C4-2B (cell line): ENCODE data around the gene TOP2B.

Experiments
- CTCF ChIP-seq: fragments of 450-650 bp; conservative IDR thresholded peaks from 2 replicates; pipeline ENCODE4 v1.5.1; 2017; ENCODE audit warnings: mild to moderate bottlenecking
- ZFX ChIP-seq: fragments of 450-650 bp; IDR thresholded peaks from 2 replicates; pipeline ENCODE4 v1.6.1; 2017

- no peak for TF ChIP-seq CTCF
- TF ChIP-seq ZFX: no peak
Observed at GRCh38 chr3:25652921-25653320, 11.8 kb downstream of the TOP2B start.
